Endothelial cell (in vitro differentiated cells): ENCODE measurements around the gene ABCD2. TPM values are rescaled to one million over a fixed set of nuclear protein-coding genes. Genes with fewer than 3 reads are reported as not detected.

Experiments
- DNase-seq: peaks from one replicate; pipeline ENCODE4 v3.0.0; 2021; ENCODE audit warnings: low spot score
- H3K27ac Mint-ChIP-seq: one replicate; pipeline ENCODE4 v1.8.0; 2021; ENCODE audit warnings: mixed read lengths, inconsistent platforms; ENCODE audit not compliant: unreplicated experiment
- H3K27me3 Mint-ChIP-seq: one replicate; pipeline ENCODE4 v1.8.0; 2021; ENCODE audit warnings: mild to moderate bottlenecking, moderate library complexity, mixed read lengths, inconsistent platforms; ENCODE audit not compliant: unreplicated experiment
- H3K36me3 Mint-ChIP-seq: one replicate; pipeline ENCODE4 v1.8.0; 2021; ENCODE audit warnings: mild to moderate bottlenecking, low read depth, mixed read lengths, inconsistent platforms; ENCODE audit not compliant: unreplicated experiment
- H3K4me1 Mint-ChIP-seq: one replicate; pipeline ENCODE4 v1.8.0; 2021; ENCODE audit warnings: mild to moderate bottlenecking, mixed read lengths, inconsistent platforms; ENCODE audit not compliant: unreplicated experiment
- H3K4me3 Mint-ChIP-seq: one replicate; pipeline ENCODE4 v1.8.0; 2021; ENCODE audit warnings: mild to moderate bottlenecking, mixed read lengths, inconsistent platforms; ENCODE audit not compliant: unreplicated experiment
- H3K9me3 Mint-ChIP-seq: one replicate; pipeline ENCODE4 v1.8.0; 2021; ENCODE audit warnings: mixed read lengths, inconsistent platforms; ENCODE audit not compliant: unreplicated experiment
- total RNA-seq: library from RNA; stranded (reverse); fragmentation: NEBNext Ultra II Directional; extraction: Animal tissue kit (Norgen Biotek cat#: 25700); gene quantifications from one replicate; pipeline ENCODE4 v1.2.1, GENCODE V29; 2021; ENCODE audit not compliant: unreplicated experiment
- TF ChIP-seq, protein P1 (sequence below): fragments of 200-600 bp; sonication (generic); IDR thresholded peaks from one replicate; pipeline ENCODE4 v1.5.0; 2021; ENCODE audit warnings: antibody characterized with exemption; ENCODE audit not compliant: unreplicated experiment

Gene ABCD2
- total RNA-seq, 1 donor from 2014 or later = not detected

DNA sequence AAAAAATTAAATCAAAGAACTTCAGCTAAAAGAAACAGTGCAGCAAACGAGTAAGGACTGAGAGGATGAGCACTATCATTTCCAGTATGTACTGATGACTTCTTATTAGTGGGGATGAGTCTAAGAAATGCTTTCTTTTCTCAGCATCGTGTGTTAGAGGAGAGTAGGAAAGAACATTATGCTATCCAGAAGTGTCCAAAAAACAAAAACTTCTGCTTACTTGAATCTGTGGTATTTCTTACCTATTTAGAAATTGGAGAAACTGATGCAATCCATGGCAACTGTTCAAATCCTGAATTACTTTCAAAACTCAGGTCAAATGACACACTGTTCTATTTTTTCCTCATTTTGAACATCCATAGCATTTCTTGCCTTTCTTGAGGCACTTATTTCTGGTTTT lies 23.7 kb downstream of the ABCD2 start:
- no peak overlapping the region for H3K4me3 Mint-ChIP-seq
- DNase-seq = no peak
- H3K36me3 Mint-ChIP-seq = no peaks in the 10 kb centered on the region
- TF ChIP-seq, protein P1, sequence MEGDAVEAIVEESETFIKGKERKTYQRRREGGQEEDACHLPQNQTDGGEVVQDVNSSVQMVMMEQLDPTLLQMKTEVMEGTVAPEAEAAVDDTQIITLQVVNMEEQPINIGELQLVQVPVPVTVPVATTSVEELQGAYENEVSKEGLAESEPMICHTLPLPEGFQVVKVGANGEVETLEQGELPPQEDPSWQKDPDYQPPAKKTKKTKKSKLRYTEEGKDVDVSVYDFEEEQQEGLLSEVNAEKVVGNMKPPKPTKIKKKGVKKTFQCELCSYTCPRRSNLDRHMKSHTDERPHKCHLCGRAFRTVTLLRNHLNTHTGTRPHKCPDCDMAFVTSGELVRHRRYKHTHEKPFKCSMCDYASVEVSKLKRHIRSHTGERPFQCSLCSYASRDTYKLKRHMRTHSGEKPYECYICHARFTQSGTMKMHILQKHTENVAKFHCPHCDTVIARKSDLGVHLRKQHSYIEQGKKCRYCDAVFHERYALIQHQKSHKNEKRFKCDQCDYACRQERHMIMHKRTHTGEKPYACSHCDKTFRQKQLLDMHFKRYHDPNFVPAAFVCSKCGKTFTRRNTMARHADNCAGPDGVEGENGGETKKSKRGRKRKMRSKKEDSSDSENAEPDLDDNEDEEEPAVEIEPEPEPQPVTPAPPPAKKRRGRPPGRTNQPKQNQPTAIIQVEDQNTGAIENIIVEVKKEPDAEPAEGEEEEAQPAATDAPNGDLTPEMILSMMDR = no peak
- no peaks in the 10 kb centered on the region for H3K27me3 Mint-ChIP-seq
- no peak overlapping the region for H3K27ac Mint-ChIP-seq
- H3K4me1 Mint-ChIP-seq = no peaks in the 10 kb centered on the region
- no peaks in the 10 kb centered on the region for H3K9me3 Mint-ChIP-seq

DNA sequence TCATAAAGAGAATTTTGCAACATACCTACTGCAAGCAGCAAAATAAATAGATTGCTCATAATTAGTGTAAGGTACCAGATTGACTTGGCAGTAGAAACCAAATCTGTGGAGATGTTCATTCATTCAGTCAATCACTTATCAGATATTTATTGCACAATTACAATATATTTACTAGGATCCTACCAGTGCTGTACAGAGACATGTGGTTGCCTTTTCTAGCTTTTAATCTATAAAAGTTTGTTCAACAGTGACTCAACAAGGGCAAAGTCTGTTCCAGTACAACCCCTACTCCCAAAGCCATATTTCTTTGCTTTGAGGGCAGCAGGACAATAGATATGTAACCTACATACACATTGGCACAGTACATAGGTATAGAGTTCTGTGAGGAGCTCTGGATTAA lies 27.3 kb downstream of the ABCD2 start:
- no peak overlapping the region for H3K4me3 Mint-ChIP-seq
- no peaks in the 10 kb centered on the region for H3K4me1 Mint-ChIP-seq
- H3K27ac Mint-ChIP-seq = no peak overlapping the region
- TF ChIP-seq, protein P1 = no peak
- no peaks in the 10 kb centered on the region for H3K9me3 Mint-ChIP-seq
- no peak for DNase-seq
- H3K36me3 Mint-ChIP-seq = no peaks in the 10 kb centered on the region
- no peaks in the 10 kb centered on the region for H3K27me3 Mint-ChIP-seq

DNA sequence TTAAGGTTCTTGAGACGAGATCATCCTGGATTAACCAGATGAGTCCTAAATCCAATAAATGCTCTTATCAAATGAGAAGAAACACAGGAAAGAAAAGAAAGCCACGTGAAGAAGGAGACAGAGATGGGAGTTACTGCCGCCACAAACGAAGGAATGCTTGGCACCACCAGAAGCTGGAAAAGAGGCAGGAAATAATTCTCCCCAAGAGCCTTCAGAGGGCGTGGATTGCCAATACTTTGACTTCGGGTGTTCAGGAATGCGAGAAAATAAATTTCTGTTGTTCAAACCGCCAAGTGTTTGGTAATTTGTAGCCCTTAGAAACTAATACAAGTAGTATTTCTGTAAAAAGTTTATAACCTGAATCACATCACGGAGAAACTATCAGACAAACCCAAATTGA lies 31.3 kb downstream of the ABCD2 start:
- Mint-ChIP-seq H3K27me3 (no peaks in the 10 kb centered on the region), H3K4me1 (no peaks in the 10 kb centered on the region), H3K27ac (no peak overlapping the region), H3K36me3 (no peaks in the 10 kb centered on the region), H3K4me3 (no peak overlapping the region), H3K9me3 (no peaks in the 10 kb centered on the region)
- TF ChIP-seq, protein P1 = no peak
- DNase-seq = no peak

DNA sequence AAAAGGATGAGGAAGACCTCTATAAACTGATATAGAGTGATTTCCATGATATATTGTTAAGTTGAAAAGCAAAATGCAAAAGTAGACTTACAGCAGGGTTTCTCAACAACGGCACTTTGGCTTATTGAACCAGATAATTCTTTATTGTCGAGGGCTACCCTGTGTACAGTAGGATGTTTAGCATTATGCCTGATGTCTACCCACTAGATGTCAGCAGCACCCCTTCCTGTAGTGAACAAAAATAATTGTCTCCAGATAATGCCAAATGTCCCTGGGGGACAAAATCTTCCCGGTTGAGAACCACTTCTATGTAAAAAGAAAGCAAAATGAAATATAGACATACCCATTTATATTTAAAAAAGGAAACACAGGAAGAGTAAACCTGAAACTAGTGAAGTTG lies 32.4 kb downstream of the ABCD2 start:
- Mint-ChIP-seq H3K36me3 (no peaks in the 10 kb centered on the region), H3K4me1 (no peaks in the 10 kb centered on the region), H3K4me3 (no peak overlapping the region), H3K9me3 (no peaks in the 10 kb centered on the region), H3K27me3 (no peaks in the 10 kb centered on the region), H3K27ac (no peak overlapping the region)
- TF ChIP-seq, protein P1 = no peak
- no peak for DNase-seq

DNA sequence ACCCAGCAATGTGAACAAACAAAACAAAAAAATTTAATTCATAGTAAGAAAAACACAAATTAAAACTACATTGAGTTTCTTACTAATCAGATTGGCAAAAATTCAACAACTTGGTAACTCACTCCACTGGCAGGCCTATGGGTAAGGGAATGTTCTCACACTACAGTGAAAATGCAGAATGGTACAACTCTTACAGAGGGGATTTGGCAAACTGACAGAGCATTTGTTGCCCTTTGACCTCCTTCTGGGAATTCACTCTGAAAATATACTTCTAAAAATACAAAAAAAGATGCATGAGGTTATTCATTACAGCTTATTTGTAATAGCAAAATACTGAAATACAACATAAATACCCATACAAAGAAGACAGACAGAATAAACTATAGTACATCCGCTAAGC lies 32.8 kb downstream of the ABCD2 start:
- Mint-ChIP-seq H3K4me1 (no peaks in the 10 kb centered on the region), H3K27ac (no peak overlapping the region), H3K27me3 (no peaks in the 10 kb centered on the region), H3K36me3 (no peaks in the 10 kb centered on the region), H3K4me3 (no peak overlapping the region), H3K9me3 (no peaks in the 10 kb centered on the region)
- no peak for DNase-seq
- TF ChIP-seq, protein P1 = no peak
